ENCODE data around the gene ANKRD33.

The ANKRD33 gene

DNA sequence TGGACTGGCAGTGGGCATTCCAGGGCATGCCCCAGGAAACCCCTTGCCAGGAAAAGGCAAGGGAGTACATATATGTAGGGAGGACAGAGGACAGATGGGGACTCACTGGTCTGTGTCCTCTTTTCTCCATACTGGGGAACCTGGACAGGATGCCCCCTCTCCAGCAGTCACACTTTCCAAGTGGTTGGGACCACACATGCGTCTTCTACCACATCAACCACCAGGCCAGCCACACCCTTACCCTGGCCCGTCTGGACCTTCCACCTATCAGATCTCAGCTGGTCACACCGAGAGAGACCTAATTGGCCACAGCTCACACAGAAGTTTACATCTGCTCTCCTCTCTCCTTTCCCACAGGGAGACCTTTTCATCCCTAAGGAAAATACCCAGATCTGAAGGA lies 8.3 kb downstream of the ANKRD33 start:
- no peak for TF ChIP-seq CTCF (IDR thresholded peaks at IDR 0.05; ENCODE audit: borderline replicate concordance, insufficient read depth, low read depth, low read length)
- no peak overlapping the region for H3K4me3 ChIP-seq (ENCODE audit: low read depth, low read length)

- H3K4me3 ChIP-seq (ENCODE audit: low read depth, low read length): no peak overlapping the region
- no peak for TF ChIP-seq CTCF (IDR thresholded peaks at IDR 0.05; ENCODE audit: borderline replicate concordance, insufficient read depth, low read depth, low read length)
These were observed 9.3 kb downstream of the ANKRD33 start for GRCh38 chr12:51897181-51897580.

DNA sequence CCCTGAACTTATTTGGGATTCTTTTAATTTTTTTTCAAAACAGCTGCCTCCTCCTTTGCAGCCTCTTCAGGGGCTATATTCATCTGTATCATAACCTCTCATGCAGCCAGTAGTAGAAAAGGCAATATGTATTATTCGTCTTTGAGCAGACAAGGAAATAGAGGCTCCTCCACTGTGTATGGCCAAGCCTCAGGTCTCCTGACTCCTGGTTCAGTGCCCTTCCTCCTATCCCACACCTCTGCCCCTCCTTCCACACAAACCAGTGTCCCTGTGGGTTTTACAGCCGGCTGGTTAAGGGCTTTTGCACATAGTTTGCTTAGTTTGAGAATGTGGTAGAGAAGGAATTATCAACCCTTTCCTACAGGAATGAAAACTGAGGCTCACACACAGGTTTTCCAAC lies 10.6 kb downstream of the ANKRD33 start:
- no peak overlapping the region for H3K4me3 ChIP-seq (ENCODE audit: low read depth, low read length)
- TF ChIP-seq CTCF (IDR thresholded peaks at IDR 0.05; ENCODE audit: borderline replicate concordance, insufficient read depth, low read depth, low read length): no peak

DNA sequence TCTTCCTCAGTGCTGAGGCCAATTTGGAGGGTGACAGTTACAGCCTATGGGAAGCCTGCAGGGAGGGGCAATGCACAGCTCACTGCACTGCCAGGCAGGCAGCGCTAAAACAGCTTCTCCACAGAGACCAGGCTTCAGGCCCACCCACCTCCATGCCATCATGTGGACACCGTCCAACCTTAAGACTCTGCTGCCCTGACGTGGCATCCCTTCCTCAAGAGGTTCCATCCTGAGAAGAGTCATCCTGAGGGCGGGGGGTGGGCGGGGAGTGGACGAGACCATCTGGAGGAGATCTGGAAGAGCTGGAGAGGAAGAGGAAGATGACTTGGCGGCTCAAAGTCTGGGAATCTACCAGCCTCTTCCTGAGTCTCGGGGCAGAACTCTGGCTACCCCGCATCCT lies 11.0 kb downstream of the ANKRD33 start:
- no peak for TF ChIP-seq CTCF (IDR thresholded peaks at IDR 0.05; ENCODE audit: borderline replicate concordance, insufficient read depth, low read depth, low read length)
- no peak overlapping the region for H3K4me3 ChIP-seq (ENCODE audit: low read depth, low read length)

- TF ChIP-seq CTCF (IDR thresholded peaks at IDR 0.05; ENCODE audit: borderline replicate concordance, insufficient read depth, low read depth, low read length): no peak
- no peak overlapping the region for H3K4me3 ChIP-seq (ENCODE audit: low read depth, low read length)
These were observed 12.5 kb downstream of the ANKRD33 start for GRCh38 chr12:51900323-51900889.

- no peak for TF ChIP-seq CTCF (IDR thresholded peaks at IDR 0.05; ENCODE audit: borderline replicate concordance, insufficient read depth, low read depth, low read length)
- H3K4me3 ChIP-seq (ENCODE audit: low read depth, low read length): no peak overlapping the region
These were observed 13.4 kb downstream of the ANKRD33 start for GRCh38 chr12:51901121-51901817.

GRCh38 chr12:51901881-51902280 lies 14.0 kb downstream of the ANKRD33 start:
- TF ChIP-seq CTCF (IDR thresholded peaks at IDR 0.05; ENCODE audit: borderline replicate concordance, insufficient read depth, low read depth, low read length): no peak
- no peak overlapping the region for H3K4me3 ChIP-seq (ENCODE audit: low read depth, low read length)

Measured in GM12875 (cell line).